ENCODE data around the gene PLA2G15.

Gene PLA2G15

DNA sequence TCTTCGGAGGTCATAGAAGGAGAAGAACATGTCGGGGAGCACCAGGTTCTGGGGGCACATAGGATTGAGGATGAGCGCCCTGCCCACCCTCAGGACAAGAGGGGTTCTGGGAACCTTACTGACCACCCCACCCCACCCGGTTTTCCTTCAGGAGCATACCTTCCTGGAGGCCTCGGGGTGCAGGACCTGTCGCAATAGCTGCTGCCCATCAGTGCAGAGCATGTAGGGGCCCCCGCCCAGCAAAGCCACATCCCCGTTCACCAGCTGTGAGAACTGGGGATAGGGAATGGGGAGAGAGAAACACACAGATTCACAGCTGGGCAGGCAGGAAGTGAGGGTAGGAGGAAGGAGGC is 11.4 kb upstream of the PLA2G15 start:
- TF ChIP-seq, protein P1, sequence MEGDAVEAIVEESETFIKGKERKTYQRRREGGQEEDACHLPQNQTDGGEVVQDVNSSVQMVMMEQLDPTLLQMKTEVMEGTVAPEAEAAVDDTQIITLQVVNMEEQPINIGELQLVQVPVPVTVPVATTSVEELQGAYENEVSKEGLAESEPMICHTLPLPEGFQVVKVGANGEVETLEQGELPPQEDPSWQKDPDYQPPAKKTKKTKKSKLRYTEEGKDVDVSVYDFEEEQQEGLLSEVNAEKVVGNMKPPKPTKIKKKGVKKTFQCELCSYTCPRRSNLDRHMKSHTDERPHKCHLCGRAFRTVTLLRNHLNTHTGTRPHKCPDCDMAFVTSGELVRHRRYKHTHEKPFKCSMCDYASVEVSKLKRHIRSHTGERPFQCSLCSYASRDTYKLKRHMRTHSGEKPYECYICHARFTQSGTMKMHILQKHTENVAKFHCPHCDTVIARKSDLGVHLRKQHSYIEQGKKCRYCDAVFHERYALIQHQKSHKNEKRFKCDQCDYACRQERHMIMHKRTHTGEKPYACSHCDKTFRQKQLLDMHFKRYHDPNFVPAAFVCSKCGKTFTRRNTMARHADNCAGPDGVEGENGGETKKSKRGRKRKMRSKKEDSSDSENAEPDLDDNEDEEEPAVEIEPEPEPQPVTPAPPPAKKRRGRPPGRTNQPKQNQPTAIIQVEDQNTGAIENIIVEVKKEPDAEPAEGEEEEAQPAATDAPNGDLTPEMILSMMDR (IDR thresholded peaks at IDR 0.05): no peak

DNA sequence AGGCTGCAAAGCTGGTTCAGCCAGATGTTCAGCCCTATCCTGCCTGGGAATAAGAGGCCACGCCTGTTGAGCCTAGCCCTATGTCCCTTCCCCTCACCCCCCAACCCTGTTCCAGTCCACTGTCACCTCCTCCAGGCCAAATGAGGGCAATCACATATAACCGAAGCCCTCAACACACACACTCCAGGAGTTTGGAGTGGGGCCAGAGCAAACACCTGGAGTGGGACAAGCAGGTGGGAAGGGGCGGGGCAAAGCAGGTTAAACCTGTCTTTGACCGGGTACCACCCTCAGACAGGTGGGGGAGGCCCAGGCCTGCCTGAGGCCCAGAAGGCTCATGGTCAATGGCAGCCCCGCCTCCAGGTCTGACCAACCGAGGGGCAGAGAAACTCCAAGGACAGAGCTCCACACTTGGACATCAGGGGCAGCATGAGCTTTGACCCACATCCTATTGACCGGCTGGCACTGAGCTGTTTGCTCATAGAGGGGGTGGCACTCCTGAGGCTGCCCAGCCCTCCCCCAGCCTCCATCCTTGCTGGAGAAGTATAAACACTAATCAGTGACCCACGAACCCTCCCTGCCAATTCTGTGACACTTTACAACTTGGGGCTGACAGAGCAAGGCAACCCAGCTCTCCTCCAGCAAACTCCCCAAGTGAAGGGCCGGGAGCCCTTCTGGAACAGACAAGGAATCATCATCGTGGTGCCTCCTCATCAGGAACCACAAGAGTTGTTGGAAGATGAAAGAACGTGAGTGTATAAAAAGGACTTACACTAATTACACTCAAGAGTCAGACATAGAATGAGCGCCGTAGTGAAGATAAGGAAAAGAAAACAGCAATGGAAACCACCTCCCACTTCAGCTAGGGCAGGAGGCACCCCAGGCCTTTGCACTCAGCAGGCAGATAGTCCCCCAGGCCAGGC is 10.7 kb upstream of the PLA2G15 start:
- TF ChIP-seq, protein P1 (IDR thresholded peaks at IDR 0.05): no peak

DNA sequence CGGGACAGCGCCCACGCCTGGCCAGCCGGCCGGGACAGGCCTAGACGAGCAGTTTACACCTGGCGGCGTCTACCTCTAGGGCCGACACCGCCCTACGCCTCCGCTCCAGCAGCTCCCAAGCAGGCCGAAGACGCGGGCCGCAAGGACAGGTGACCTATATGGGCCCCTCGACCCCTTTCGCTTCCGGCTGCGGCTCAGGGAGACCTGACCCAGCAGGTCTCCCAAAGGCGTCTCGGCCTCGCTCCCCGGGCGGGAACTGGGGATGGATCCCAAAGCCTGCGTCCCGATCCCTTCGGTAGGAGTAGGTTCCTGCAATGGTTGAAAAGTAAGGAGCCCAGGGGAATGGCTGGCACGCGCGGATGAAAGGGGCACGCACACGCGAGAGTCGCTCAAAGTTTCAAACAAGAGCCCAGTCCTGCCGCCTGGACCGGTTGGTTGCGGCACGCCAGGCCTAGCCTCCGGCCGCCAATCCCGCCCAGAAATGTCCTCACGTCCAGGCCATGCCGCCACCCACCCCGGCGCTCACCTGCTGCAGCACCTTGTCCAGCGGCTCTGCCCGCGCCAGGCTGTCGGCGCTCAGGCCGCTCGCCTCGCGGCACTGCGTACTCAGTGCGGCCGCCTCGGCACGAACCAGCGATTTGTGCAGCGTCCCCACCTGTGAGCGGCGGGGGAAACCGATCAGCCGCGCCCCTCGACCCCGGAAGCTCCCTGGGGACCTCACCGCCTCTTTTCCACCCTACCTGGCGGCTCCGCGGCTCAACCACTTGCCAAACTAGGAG is 9.9 kb upstream of the PLA2G15 start:
- TF ChIP-seq, protein P1 (IDR thresholded peaks at IDR 0.05): peak; percentile 46

DNA sequence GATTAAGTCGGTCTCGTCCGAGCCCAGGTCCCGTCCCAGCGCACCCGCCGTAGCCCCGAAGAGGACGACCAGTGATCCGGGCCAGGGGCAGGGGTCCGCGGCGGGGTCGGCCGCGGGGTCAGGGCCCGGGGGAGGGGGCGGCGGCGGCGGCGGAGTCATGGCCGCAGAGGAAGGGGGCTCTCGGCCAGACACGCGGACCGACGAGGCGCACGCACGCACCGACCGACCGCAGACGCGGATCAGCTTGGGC is 9.4 kb upstream of the PLA2G15 start, which contains the start of gene ESRP2:
Gene ESRP2, minus strand, starts transcription at position 241 of the 250 bp plus-strand sequence. Its CDS starts 82 bp downstream, at position 159.
- TF ChIP-seq, protein P1 (IDR thresholded peaks at IDR 0.05): no peak

DNA sequence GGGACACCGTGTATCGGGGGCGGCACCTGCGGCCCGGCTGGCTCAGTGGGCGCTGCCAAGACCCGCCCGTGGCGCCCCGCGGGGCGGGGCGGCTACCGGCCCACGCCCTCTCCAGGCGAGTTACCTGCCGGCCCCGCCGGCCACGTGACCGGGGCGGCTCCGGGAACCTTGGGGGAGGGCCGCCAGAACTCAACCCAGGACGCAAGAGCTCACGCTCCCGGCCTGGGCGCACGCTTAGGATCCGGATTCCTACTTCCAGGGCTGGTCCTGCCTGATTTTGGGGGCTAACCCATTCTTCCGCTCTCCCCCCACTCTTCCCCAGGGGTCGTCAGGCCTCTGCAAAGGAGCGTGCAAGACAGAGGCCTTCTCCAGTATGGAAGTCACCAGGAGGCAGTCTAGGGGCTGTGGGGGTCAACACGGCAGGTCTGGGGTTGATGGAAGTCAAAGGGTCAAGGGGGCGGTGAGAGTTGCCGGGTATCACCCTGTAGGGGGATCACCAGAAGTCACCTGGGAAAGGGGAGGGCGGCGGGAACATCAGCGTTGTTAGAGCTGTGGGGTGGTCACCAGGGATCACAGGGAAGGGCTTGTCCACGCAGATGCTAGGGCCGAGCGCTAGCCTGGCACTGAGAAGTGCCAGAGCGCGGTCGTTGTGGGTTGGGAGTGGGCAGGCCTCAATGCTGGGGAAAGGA is 8.9 kb upstream of the PLA2G15 start:
- TF ChIP-seq, protein P1 (IDR thresholded peaks at IDR 0.05): no peak

DNA sequence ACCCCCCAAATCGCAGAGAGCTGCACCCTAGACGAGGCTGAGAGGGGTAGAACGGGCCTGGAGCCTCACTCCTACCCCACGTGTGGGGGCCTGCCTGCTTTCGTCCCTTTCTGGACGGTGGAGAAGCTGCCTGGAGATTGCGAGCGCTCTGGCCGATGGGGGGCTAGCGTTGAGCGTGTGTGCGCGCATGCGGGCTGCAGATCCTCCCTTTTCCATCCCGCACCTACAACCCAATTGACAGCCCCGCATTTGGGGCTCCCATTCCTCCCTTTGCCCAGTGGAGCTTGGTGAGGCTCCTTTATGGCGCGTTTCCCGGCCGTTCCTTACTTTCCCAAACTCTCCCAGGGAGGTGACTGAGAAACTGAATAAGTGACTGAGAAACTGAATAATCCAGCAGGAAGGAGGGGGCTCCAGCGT is 8.3 kb upstream of the PLA2G15 start:
- TF ChIP-seq, protein P1 (IDR thresholded peaks at IDR 0.05): no peak

DNA sequence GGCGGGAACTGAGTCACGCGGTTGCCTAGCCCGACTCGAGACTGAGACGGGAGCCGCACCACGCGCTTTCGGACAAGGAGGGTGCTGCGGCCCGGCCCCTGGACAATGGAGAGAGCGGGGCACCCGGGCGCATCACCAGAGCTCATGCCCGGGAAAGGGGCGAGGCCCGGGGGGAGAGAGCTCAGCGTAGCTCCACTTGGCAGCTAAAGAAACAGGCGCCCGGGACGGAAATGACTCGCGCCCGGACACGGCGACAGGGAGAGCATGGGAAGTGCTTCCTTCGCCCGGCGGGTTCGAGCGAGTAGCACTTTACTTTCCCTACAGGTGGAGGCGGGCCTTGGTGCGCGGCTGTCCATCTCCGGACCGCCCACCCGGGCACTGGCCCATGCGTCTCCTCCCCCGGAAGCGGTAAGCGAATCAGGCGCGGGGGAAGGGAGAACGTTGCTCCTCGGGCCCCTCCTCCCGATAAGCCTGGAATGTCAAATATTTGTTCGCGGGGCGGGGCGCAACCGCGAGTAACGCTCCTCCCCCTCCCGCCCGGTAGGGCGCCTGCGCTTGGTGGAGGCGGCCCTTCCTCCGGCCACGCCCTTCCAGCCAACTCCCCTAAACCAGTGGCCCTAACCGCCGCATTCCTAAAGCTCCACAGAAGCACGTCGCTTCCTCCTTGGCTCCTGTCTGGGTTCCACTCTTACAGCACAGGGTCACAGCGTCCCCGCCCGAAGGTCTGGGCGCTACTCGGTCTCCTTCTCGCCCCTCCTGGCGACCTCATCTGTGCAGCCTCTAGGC is 7.7 kb upstream of the PLA2G15 start:
- TF ChIP-seq, protein P1 (IDR thresholded peaks at IDR 0.05): no peak
